NCI-H2107 treated with DMSO at 0.1 percent for 48 hours (cell line): ENCODE measurements around the gene GATA2.

ENCODE experiments used
- DNase-seq: peaks from one replicate; lab custom pipeline; 2025; ENCODE audit not compliant: unreplicated experiment; lab: John Stamatoyannopoulos, UW

GATA2 gene

GRCh38 chr3:128488991-128489673 is 3.9 kb downstream of the GATA2 start:
- DNase-seq, result no peak

- DNase-seq, result no peak
Measured at GRCh38 chr3:128488636-128488990, 4.4 kb downstream of the GATA2 start.

- DNase-seq, result peak; percentile 14
Measured at GRCh38 chr3:128487813-128488635, 5.0 kb downstream of the GATA2 start.

- no peak for DNase-seq
Measured at GRCh38 chr3:128487538-128487812, 5.5 kb downstream of the GATA2 start.

GRCh38 chr3:128486681-128487537 is 6.1 kb downstream of the GATA2 start:
- no peak for DNase-seq

- no peak for DNase-seq
Measured at GRCh38 chr3:128486205-128486628, 6.8 kb downstream of the GATA2 start.

- no peak for DNase-seq
Measured at GRCh38 chr3:128485282-128486204, 7.5 kb downstream of the GATA2 start.

- no peak for DNase-seq
Measured at GRCh38 chr3:128484404-128485281, 8.4 kb downstream of the GATA2 start.

- DNase-seq, result no peak
Measured at GRCh38 chr3:128483657-128484403, 9.2 kb downstream of the GATA2 start.

- no peak for DNase-seq
Measured at GRCh38 chr3:128482666-128483656, 10.0 kb downstream of the GATA2 start.

GRCh38 chr3:128482175-128482574 is 10.8 kb downstream of the GATA2 start:
- no peak for DNase-seq

- DNase-seq, result peak; percentile 46
Measured at GRCh38 chr3:128481438-128481942, 11.5 kb downstream of the GATA2 start.

GRCh38 chr3:128480717-128481437 is 12.1 kb downstream of the GATA2 start:
- no peak for DNase-seq

- no peak for DNase-seq
Measured at GRCh38 chr3:128480278-128480677, 12.7 kb downstream of the GATA2 start.

- no peak for DNase-seq
Measured at GRCh38 chr3:128479558-128480086, 13.4 kb downstream of the GATA2 start.

- no peak for DNase-seq
Measured at GRCh38 chr3:128478576-128479506, 14.2 kb downstream of the GATA2 start.
